ENCODE measurements around the gene MINDY4. TPM values are rescaled to one million over a fixed set of nuclear protein-coding genes. Genes with fewer than 3 reads are reported as not detected.

The MINDY4 gene
- total RNA-seq, 6 experiments from 2014 or later, result 1.2 to 3.2 (median 2.3) TPM

GRCh38 chr7:30923009-30923773, 152.0 kb downstream of the MINDY4 start:
- Histone ChIP-seq H3K9me3 (no peaks in the 10 kb centered on the region), H3K27ac (no peak overlapping the region), H3K27me3 (no peaks in the 10 kb centered on the region), H3K4me1 (no peaks in the 10 kb centered on the region), H3K4me3 (no peak overlapping the region), H3K36me3 (no peaks in the 10 kb centered on the region)
- WGBS (ENCODE audit: insufficient coverage, low coverage, low lambda C conversion rate, missing lambda C conversion rate), result 92% methylated on average over 9 of the region's 19 CpGs
- DNase-seq, result peak; percentile 12 to 46 (median 41)
- intact Hi-C loops (cut with DNase I), result no loop called here
- no peak for ATAC-seq
- TF ChIP-seq, protein P1, sequence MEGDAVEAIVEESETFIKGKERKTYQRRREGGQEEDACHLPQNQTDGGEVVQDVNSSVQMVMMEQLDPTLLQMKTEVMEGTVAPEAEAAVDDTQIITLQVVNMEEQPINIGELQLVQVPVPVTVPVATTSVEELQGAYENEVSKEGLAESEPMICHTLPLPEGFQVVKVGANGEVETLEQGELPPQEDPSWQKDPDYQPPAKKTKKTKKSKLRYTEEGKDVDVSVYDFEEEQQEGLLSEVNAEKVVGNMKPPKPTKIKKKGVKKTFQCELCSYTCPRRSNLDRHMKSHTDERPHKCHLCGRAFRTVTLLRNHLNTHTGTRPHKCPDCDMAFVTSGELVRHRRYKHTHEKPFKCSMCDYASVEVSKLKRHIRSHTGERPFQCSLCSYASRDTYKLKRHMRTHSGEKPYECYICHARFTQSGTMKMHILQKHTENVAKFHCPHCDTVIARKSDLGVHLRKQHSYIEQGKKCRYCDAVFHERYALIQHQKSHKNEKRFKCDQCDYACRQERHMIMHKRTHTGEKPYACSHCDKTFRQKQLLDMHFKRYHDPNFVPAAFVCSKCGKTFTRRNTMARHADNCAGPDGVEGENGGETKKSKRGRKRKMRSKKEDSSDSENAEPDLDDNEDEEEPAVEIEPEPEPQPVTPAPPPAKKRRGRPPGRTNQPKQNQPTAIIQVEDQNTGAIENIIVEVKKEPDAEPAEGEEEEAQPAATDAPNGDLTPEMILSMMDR (IDR thresholded peaks at IDR 0.05), result no peak
- TF ChIP-seq POLR2A (IDR thresholded peaks at IDR 0.05), result no peak

GRCh38 chr7:30923774-30924413, 152.7 kb downstream of the MINDY4 start:
- H3K9me3 ChIP-seq, result no peaks in the 10 kb centered on the region
- peak; percentile 6 to 38 (median 26) for DNase-seq
- no peaks in the 10 kb centered on the region for H3K4me1 ChIP-seq
- 85% methylated on average over 13 of the region's 13 CpGs for WGBS (ENCODE audit: insufficient coverage, low coverage, low lambda C conversion rate, missing lambda C conversion rate)
- no peaks in the 10 kb centered on the region for H3K36me3 ChIP-seq
- TF ChIP-seq, protein P1 (IDR thresholded peaks at IDR 0.05), result no peak
- TF ChIP-seq POLR2A (IDR thresholded peaks at IDR 0.05), result no peak
- ATAC-seq, result no peak
- H3K27me3 ChIP-seq, result no peaks in the 10 kb centered on the region
- intact Hi-C loops (cut with DNase I), result no loop called here
- no peak overlapping the region for H3K27ac ChIP-seq
- H3K4me3 ChIP-seq, result no peak overlapping the region

- Histone ChIP-seq H3K4me1 (no peaks in the 10 kb centered on the region), H3K36me3 (no peaks in the 10 kb centered on the region), H3K27me3 (no peaks in the 10 kb centered on the region), H3K4me3 (no peak overlapping the region), H3K27ac (no peak overlapping the region), H3K9me3 (no peaks in the 10 kb centered on the region)
- no peak for TF ChIP-seq POLR2A (IDR thresholded peaks at IDR 0.05)
- TF ChIP-seq, protein P1 (IDR thresholded peaks at IDR 0.05), result no peak
- ATAC-seq (no peak), DNase-seq (peak in 1 of 3 donors; percentile 20)
- intact Hi-C loops (cut with DNase I), result no loop called here
Observed at GRCh38 chr7:30924624-30925023, 153.4 kb downstream of the MINDY4 start.

DNA sequence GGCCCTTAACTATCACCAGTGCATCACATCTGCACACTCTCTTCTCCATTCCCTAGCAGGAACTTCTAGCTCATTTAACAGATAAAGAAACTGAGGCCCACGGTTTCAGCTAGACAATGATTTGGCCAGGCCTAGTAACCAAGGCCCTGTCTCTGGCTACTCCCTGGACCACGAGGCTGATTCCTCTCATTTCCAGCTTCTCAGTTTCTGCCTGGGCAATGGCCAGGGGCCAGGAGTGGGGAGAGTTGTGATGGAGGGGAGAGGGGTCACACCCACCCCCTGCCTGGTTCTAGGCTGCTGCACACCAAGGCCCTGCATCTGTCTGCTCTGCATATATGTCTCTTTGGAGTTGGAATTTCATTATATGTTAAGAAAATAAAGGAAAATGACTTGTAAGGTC, 153.9 kb downstream of the MINDY4 start:
- no peaks in the 10 kb centered on the region for H3K4me1 ChIP-seq
- no peak overlapping the region for H3K4me3 ChIP-seq
- TF ChIP-seq POLR2A (IDR thresholded peaks at IDR 0.05), result no peak
- TF ChIP-seq, protein P1 (IDR thresholded peaks at IDR 0.05), result no peak
- H3K27ac ChIP-seq, result no peak overlapping the region
- intact Hi-C loops (cut with DNase I), result no loop called here
- WGBS (ENCODE audit: insufficient coverage, low coverage, low lambda C conversion rate, missing lambda C conversion rate), result no CpG with 5 or more reads among the region's 2 CpGs
- DNase-seq, result peak in 2 of 3 donors; percentile 9 to 18
- no peaks in the 10 kb centered on the region for H3K9me3 ChIP-seq
- H3K27me3 ChIP-seq, result no peaks in the 10 kb centered on the region
- no peaks in the 10 kb centered on the region for H3K36me3 ChIP-seq
- ATAC-seq, result no peak

Measured in right lobe of liver (tissue), 6 donors.